ENCODE measurements around the gene SLIT3.

- TF ChIP-seq CTCF (IDR thresholded peaks at IDR 0.05 in 4 of 5, conservative IDR thresholded peaks at IDR 0.05 in 1 of 5) (no peak), POLR2A (IDR thresholded peaks at IDR 0.05) (no peak)
Measured at GRCh38 chr5:168710706-168711105, 590.2 kb downstream of the SLIT3 start.

Data from gastrocnemius medialis (tissue), 4 donors.